Epithelial cell of proximal tubule (primary cell): ENCODE measurements around the gene LGI4. TPM values are rescaled to one million over a fixed set of nuclear protein-coding genes. Genes with fewer than 3 reads are reported as not detected.

Experiments used
- DNase-seq: peaks from one replicate; pipeline ENCODE4 v3.0.0-alpha.2; 2011; ENCODE audit warnings: low read depth
- H3K4me3 ChIP-seq: 2 replicates; pipeline ENCODE4 v1.5.1; 2011; ENCODE audit warnings: low read depth, mild to moderate bottlenecking, low read length
- CTCF ChIP-seq: conservative IDR thresholded peaks from 2 replicates; pipeline ENCODE4 v1.5.1; 2012; ENCODE audit warnings: low read depth, mild to moderate bottlenecking, low read length
- total RNA-seq: library from RNA; depleted of rRNA; stranded (reverse); fragments of >200 nt; gene quantifications from 2 replicates; pipeline ENCODE4 v1.2.3, GENCODE V29; 2015

Gene LGI4
- total RNA-seq, 1 donor from 2014 or later: not detected

DNA sequence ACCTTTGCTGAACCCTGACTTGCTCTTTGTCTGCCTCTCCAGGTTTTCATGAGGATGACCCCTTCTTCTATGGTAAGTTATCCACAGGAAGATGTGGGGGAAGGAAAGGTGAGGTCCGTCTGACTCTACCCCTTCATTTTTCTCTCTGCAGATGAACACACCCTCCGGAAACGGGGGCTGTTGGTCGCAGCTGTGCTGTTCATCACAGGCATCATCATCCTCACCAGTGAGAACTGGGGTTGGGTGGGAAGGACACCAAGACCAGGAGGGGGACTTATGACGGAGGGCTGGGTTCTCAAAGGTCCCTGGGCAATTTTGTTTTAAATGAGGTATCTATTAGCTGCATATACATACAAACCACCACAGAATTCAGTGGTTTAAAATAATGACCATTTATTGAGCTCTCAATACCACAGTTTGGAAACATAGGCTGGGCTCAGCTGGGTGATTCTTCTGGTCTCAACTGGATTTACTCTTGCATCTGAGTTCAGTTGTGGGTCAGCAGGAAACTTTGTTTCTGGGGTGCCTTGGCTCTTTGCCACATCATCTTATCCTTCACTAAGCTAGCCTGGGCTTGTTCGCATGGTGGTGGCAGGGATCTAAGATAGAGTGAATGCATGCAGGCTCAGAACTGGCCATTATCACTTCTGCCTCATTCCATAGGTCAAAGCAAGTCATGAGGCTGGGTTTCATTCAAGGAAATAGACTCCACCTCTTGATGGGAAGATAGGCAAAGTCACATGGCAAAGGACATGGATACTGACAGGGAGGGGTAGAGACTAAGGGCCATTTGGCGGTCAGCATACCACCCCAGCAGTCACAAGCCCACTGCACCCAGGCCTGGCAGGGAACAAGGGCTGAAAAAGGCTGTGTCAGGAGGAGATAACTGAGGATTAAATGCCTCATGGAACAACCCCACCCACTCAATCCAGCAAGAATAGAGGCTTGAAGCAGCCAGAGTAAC lies 31.5 kb upstream of the LGI4 start:
- no peak for TF ChIP-seq CTCF
- no peak for DNase-seq

DNA sequence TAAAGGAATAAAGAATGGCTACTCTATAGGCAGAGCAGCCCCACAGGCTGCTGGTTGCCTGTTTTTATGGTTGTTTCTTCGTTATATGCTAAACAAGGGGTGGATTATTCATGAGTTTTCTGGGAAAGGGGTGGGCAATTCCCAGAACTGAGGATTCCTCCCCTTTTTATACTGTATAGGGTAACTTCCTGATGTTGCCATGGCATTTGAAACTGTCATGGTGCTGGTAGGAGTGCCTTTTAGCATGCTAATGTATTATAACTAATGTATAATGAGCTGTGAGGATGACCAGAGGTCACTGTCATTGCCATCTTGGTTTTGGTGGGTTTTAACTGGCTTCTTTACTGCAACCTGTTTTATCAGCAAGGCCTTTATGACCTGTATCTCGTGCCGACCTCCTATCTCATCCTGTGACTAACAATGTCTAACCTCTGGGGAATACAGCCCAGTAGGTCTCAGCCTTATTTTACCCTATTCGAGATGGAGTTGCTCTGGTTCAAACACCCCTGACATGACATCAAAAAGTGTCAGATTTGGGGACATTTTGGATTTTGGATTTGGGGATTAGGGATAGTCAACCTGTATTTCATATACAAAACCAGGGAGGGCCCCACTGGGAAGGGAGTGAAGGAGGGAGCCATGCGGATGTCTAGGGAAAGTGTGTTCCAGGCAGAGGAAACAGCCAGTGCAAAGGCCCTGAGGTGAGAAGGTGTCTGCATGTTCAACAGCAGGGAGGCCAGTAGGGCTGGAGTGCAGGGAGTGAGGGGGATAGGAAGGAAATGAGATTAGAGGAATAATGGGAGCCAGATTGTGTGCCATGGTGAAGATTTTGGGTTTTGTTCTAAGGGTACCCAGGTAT lies 30.6 kb upstream of the LGI4 start:
- no peak for DNase-seq
- H3K4me3 ChIP-seq: no peak overlapping the region
- no peak for TF ChIP-seq CTCF

More for the DNA sequence above, 31.5 kb upstream of the LGI4 start:
- H3K4me3 ChIP-seq: no peak overlapping the region

DNA sequence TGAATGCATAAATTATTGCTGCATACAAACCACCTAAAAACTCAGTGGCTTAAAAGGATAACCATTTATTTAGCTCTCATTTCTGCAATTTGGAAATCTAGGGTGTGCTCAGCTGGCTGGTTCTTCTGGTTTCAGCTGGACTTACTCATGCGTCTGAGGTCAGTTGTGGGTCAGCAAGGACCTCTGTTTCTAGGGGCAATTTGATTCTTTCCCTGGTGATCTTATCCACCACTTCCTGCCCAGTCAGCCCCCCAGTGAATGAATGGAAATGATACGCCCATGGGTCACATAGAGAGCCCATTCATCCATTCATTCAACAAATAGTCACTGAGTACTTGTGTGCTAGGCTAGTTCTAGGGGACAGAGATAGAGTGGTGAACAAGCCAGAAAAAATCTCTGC lies 29.6 kb upstream of the LGI4 start:
- no peak for TF ChIP-seq CTCF
- H3K4me3 ChIP-seq: no peak overlapping the region
- DNase-seq: no peak

DNA sequence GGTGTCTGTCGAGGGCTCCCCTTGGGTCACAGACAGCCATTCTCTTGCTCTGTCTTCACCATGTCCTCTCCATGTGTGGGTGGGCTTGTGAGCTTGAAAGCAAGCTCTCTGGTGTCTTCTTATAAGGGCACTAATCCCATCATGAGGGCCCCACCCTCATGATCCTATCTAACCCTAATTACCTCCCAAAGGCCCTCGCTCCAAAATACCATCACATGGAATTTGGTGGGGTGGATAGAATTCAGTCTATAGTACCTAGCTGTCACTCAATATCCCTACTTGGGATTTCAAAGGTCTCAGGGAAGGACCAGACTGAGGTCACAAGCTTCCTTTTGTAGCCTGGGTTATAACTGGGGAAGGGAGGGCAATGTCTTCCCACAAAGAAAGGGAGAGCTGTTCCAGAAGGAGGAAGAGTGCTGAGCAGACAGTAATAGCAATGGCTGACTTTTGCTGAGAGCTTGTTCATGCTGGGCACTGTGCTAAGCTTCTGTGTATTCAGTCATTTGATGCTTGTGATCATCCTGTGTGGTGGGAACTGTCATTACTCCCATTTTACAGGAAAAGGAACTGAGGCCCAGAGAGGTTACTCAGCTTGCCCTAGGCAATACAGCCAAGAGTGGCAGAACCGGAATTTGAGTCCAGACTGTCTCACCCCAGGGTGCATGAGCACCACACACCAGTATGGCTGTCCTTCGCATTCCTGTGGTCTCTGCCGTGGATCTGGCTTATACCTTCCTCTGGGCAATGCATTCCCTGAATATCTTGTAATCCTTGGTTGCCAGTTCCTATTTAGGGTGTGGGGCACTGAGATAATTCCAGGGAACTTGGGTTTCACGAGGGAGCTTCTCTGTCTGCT lies 27.8 kb upstream of the LGI4 start:
- no peak for DNase-seq
- TF ChIP-seq CTCF: no peak
- no peak overlapping the region for H3K4me3 ChIP-seq

DNA sequence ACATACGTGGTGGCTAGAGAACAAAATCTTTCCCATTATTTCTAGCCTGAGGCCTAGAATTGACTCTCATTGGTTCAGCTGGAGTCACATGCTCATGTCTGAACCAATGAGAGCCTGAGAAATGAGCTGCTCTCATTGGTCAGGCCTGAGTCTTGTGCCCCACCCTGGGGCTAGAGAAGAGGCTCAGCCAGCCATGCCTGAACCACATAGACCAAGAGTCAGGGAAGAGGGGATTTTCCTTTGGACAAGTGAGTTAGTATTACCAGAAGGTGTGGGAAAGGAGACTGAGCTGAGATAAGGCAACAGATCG lies 26.5 kb upstream of the LGI4 start:
- no peak for DNase-seq
- H3K4me3 ChIP-seq: no peak overlapping the region

More for the DNA sequence above, 26.5 kb upstream of the LGI4 start:
- TF ChIP-seq CTCF: no peak
